GM21381 (cell line): ENCODE data around the gene AMZ2.

Source experiments
- ATAC-seq: cut with Tn5 transposase; IDR thresholded peaks from one replicate; pipeline ENCODE4 v1.9.1; 2021; ENCODE audit warnings: mild to moderate bottlenecking, moderate library complexity; ENCODE audit not compliant: unreplicated experiment

Gene AMZ2

DNA sequence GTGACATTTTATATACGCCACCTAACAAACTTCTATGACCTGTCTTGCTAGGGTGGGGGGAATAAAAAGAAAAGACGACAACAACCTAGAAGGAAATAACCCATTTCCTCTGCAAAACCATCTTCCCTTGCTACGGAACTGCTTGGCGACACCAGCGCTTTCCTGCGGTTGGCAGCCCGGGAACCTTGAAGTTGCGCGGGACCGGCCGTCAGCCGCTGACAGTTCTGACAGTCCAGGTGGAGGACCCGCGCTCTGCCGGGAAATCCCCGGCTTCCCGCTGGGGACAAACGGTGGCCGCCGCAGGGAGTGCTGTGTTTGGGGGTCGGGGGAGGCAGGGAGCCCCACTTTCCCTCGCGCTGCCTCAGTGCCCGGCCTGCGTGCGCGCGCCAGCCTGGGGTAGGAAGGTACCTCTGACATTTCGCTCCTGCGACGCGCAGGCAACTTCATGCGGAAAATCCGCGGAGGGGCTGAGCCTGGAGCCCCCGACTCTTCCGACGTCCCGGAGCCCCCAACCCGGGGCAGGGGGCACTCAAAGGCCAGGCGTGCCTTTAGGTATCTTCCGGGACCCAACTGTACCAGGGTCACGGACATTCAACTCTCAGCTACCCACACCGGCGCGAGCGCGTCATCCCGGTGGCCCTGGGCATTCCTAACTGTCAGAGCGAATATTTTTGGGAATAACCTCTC, 42.6 kb downstream of the AMZ2 start:
- no peak for ATAC-seq

DNA sequence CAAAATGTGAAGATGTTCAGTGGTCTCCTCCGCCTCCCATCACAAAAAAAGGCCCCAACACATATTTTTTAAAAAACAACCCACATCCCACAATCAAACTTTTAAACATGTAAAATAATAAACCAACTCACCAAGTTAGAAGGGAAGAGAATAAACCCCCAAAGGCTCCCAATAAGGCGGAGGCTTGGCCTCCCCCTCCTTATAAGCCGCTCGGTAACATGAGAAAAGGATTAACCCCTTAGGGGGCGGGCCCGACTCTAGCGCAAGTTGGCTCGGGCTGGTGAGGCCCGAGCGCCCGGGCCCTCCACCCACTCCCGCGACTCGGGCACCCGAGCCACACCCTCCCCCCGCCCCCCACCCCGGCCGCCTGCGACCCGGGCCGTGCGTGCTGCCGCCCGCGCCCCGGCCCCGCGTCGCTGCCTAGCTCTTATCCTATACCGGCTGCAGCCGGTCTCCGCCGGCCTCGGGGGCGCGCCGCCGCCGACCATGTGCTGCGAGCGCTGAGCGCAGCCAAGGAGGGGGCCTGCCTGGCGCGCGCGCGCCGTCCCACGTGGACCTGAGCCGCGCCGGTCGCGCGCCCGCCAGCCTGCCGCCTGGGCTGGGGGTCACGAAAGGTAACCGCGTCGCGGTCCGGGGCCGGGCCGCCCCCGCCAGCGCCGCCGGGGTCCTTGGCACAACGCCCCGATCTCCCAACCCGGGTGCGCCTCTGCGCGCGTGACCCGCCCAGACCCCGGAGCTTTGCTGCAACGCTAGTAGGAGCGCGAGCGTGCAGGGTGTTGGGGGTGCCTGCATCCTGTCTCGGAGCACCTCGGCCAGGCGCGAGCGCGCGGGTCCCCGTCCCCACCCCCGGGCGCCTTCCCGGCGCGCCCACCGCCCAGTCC, 43.4 kb downstream of the AMZ2 start, which contains the start of the genes ARSG and SLC16A6:
Gene ARSG (plus strand): TSS at position 541 of the 881 bp plus-strand sequence. CDS start 15,999 bp downstream, outside the sequence.
Gene SLC16A6 (minus strand): TSS at position 173 of the 881 bp plus-strand sequence. CDS start 12,807 bp downstream, outside the sequence.
- peak; percentile 49 for ATAC-seq

DNA sequence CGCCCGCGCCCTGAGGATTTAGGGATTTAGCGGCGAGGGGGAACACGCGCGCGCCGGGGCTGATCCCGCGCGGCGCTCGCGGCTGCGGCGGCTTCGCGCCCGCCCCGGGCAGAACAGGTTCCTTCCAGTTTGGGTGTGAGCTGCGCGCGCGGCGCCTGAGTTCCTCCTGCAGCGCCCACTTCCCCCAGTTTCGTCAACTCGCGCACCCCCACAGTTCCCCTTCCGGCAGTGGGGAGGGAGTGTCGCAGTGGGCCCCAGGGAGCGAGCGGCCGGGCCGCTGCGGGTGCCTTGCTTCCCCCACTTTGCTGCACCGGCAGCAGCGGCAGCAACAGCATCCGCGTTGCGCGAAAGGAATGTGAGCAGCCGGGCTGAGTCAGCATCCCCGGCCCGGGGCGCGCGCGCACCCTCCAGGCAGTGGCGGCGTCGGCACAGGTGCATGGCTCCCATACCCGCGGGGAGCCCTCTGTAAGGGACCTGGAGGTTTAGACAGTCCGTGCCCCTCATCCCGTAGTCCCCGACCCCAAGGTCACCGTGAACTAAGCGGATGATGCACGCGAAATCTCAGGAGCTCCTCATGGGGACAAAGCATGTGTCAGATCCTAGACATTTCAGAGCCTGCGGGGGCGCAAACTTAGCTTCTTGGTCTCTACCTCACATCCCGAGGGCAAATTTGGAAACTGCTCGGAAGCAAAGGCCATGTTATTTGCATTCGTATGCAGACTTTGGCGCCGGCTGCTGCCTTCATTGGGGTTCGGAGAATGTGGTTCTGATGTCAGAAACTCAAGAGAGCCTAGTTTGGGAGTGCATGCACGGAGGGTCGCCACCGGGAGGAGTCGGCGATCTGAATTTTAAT, 44.2 kb downstream of the AMZ2 start:
- peak; percentile 63 for ATAC-seq

DNA sequence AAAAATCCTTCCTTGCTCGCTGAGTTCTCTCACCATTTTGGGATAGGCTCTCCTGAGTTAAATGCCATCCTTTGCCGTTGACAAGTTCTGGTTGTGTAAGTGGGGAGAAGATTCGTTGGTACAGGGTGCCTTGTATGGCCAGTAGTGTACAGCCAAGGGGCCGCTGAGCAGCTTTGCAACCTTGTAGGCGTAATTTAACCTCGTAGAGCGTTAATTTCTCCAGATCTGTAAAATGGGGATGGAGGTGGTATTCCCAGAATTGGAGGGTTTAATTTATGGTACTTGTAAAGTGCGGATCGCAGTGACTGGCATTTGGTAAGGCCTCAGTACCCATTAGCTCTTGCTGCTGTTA, 44.8 kb downstream of the AMZ2 start:
- no peak for ATAC-seq

DNA sequence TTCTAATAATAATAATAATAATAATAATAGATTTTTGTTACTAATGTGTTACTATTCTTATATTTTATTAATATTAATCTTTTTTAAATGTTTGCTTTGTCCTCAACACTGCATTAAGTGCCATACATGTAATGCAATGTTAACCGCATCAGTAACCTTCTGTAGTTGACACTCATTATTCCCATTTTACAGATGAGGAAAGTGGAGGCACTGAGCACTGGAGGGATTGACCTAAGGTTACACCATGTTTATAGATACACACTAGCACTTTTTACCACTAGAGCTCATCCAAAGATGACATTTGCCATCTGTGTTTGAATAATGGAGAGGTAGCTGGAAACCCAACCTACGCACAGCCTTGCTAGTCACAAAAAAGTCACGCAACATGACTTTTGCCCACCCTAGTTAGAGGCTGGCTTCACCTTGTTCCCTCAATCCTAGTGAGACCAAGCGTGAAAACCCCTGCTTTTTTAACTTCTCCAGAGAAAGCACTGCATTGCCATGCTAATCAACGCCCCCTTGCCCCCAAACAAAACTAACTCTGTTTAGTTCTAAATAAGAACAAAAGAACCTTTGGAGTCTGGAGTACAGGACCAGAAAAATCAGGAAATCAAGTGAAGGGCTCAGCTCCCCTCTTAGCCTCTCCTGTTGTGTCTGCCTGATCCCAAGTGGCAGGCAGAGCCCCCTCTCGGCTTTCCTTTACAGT, 45.8 kb downstream of the AMZ2 start:
- no peak for ATAC-seq

DNA sequence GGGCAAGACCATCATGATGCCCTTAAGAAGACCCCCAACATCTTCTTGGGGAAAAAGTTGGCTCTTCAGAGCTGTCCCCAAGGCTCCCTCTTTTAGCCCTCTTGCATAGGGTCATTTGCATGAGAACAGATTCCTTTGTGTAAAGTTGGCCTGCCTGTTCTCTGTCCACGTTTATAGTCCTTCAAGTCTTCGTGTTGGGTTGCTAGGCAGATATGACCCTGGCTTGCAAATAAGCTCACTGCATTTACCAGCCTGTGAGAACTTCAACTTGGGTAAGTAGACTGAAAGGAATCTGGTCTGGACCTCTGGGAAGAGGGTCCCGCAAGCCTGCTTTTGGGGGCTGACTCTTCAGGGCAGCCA, 46.3 kb downstream of the AMZ2 start:
- ATAC-seq = no peak

DNA sequence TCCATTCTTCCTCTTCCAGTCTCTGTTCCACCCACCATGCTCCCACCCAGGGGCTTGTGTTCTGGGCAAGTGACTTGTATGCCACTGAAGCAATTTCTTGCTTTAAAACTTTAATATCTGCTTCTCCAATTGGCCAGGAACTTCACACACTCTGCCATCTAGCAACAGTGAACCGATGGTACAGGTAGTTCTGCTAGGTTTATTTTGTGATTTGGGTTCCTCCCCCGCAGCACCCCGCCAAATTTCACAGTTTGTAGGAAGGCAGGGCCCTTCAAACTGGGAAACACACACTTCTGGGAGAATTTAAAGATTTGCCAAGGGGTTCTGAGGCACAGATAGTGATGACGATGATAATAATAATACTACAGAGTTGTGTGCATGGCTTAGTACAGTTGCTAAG, 46.8 kb downstream of the AMZ2 start:
- no peak for ATAC-seq

DNA sequence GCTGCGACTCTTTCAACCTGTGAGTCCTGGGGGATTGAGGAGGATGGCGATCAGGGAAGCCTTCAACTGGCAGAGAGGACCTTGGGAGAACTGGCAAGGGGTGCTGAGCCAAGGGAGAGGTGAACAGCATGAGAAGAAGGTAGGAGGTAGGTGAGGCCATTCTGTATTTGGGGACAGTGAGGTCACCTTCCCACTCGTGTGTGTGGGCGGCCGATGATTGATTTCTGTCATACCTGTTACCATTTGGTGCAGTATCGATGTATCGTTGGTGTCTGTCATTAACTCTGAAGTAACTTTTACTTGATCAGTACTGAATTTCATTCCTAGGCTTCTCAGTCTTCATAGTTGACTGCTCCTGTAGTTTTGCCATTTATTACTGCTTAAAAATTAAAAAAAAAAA, 47.2 kb downstream of the AMZ2 start:
- ATAC-seq = no peak

DNA sequence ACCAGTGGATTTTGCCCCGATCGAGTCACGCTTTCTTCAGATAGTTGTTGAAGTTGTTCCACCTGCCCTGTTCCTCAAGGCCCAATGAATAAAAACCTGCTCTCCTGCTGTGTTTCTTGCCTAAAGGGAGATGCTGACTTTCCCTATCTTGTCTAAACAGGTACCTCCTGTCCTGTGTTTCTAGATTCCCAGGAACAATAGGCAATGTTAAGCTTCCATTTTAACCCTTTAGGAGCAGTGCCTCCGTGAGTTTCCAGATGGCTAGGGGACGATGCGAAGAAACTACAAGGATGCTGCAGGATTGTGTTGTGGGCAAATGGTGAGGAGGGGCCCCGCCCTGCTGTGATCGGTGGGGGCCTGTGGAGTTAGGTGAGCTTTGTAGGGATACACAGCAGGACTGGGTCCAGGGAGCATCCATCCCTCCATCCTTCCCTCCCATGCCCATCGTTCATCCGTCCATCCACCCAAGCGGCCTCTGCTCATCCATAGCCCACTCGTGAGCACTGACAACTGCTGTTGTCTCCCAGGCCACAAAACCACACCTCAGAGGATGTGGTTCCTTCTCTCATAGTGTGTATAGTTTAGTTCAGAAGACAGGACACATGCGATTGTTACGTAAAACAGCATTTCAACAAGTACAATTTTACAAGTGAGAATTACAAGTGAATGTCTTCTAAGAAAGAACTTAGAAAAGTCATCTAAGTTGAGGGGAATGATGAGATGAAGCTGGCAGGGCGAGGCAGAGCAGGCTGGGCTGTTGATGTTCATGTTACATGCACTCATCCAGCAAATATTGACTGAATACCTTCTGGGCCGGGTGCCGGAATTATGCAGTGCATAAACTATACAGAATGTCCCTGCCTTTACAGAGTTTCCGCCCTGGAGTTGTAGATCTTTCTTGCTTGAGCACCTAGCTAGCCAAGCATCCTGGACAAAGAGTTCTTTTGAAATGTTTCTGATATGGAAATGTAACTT, 48.7 kb downstream of the AMZ2 start:
- no peak for ATAC-seq

DNA sequence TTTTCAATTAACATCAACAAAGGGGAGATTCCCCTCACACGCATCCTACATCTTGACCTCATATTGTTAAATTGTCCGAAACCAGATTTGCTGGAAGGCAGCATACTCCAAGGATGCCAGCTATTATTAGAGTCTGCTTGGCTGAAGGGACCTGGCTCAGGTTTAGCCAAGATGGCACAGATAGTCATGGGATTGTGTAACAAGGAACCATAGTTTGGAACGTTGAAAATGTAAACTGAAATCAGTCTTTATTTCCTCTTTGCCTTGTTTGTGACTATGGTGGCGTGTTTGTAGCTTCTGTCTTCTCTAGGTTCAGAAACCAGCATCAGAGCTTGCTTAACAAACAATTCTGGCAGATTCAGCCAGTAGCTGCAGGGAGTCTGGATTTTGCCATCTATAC, 49.4 kb downstream of the AMZ2 start:
- ATAC-seq = no peak

DNA sequence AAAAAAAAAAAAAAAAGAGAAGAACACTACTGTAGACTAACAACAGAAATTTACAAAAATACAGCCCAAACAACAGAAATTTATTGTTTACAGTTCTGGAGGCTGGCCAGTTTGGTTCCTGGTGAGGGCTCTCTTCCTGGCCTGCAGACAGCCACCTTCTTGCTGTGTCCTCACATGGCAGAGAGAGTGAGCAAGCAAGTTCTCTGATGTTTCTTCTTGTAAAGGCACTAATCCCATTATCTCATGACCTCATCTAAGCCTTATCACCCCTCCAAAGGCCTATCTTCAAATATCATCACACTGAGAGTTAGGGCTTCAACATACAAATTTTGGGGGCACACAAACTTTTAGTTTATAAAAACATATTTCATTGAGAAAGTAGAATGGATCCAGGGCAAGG, 50.8 kb downstream of the AMZ2 start:
- no peak for ATAC-seq

DNA sequence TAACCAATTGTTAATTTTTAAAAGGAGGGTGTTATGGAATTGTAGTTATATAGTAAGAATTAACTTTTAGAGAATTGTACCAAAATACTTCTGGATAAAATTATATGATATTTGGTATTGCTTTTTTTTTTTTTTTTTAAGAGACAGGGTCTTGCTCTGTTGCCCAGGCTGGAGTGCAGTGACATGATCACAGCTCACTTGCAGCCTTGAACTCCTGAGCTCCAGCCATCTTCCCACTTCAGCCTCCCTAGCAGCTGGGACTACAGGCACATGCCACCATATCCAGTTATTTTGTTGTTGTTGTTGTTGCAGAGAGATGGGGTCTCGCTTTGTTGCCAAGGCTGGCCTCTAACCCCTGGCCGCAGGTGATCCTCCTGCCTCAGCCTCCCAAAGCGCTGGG, 52.0 kb downstream of the AMZ2 start:
- ATAC-seq = no peak

DNA sequence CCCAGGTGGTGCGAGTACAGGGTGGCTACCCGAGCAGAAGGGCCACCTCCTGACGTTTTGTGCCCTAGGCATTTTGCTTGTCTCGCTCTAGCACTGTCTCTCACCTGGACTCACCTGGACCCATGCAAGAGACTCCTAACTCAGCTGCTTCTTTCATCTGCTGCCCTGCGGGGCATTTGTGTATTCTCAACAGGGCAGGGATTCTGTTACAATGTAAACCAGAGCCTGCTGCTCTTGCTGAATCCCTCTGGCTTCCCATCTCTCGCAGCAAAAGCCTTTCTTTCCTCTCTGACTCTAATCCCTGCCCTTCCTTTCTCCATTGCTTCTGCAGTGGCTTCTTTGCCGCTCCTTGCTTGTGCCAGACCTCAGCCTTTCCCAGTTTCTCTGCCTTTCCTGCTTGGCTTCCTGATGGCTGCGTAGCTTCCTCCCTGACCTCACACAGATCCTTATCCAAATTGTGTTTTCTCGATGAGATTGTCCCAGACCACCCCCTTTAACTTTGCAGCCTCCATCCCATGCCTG, 53.7 kb downstream of the AMZ2 start:
- no peak for ATAC-seq

DNA sequence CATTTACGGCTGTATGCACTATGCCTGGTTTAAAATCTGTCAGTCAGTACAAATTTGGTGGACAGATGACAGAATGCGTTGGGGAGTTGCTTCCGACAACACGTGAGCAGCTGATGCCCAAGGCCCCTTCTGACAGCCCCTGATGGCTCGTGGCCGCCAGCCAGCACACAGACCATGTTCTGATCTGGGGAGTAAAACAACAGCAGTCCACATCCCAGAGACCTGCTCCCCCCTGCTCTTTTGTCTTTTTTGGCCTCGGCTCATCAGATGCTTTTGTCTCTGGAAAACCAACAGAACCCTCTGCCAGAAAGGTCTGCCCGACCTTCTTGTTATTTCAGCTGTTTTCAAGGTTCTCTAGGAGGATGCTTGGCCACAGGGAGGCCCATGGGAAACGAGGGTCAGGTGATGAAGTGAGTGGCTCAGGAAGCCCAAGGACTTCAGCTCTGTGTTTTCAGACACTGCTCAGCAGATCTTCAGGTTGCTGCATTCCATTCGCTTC, 54.3 kb downstream of the AMZ2 start:
- ATAC-seq = no peak

DNA sequence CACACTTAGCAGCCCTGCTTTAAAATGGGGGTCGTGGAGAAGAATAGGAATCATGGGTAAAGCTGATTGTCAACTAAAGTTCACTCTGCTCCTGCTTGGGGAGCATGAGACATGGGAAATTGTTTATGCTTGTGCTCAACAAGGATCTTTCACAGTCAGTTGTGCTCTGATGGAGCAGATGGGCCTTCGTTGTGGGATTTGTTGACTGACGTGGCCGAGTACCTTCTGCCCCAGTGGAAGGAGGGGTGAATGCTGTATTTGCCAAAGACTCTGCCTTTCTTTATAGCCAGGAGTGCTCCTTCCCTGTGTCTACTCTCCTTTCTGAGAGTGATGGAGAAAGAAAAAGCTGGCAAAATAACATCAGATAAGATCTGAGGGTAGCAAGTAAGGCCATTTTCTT, 54.8 kb downstream of the AMZ2 start:
- no peak for ATAC-seq

DNA sequence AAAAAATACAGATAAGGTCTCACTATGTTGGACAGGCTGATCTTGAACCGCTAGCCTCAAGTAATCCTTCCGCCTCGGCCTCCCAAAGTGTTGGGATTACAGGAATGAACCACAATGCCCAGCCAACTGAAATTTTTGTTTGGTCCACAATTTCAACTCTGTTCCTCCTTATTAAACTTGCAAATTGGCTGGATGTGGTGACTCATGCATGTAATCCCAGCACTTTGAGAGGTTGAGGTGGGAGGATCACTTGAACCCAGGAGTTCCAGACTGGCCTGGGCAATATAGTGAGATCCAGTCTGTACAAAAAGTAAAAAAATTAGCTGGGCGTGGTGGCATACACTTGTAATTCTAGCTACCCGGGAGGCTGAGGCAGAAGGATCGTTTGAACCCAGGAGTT, 56.9 kb downstream of the AMZ2 start:
- ATAC-seq = no peak

DNA sequence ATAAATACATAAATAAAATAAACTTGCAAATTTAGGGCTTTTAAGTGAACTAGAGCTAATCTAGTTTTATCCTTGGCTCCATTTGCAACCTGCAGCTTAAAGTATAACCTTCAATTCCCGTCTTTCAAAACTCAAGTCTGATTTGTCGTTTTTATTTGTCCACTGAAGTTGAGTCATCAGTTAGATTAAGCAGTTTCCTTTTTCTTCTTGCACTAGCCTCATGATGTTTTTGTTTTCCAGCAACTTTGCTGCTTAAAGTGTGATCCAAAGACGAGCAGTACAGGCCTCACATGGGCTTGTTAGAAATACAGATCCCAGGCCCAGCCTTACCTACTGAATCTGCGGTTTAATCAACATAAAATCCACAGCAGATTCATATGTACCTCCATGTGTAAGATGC, 57.3 kb downstream of the AMZ2 start:
- no peak for ATAC-seq
